ENCODE data around the gene PPP2R2C.

Gene PPP2R2C

DNA sequence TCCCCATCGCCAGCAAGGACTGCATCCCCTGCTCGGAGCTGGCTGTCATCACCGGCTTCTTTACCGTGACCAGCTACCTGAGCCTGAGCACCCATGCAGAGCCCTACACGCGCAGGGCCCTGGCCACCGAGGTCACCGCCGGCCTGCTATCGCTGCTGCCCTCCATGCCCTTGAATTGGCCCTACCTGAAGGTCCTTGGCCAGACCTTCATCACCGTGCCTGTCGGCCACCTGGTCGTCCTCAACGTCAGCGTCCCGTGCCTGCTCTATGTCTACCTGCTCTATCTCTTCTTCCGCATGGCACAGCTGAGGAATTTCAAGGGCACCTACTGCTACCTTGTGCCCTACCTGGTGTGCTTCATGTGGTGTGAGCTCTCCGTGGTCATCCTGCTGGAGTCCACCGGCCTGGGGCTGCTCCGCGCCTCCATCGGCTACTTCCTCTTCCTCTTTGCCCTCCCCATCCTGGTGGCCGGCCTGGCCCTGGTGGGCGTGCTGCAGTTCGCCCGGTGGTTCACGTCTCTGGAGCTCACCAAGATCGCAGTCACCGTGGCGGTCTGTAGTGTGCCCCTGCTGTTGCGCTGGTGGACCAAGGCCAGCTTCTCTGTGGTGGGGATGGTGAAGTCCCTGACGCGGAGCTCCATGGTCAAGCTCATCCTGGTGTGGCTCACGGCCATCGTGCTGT is 171.2 kb downstream of the PPP2R2C start:
- no peak for DNase-seq (ENCODE audit: low spot score)
- Histone ChIP-seq H3K27ac (no peak overlapping the region), H3K4me3 (no peak overlapping the region)
- TF ChIP-seq, protein P1, sequence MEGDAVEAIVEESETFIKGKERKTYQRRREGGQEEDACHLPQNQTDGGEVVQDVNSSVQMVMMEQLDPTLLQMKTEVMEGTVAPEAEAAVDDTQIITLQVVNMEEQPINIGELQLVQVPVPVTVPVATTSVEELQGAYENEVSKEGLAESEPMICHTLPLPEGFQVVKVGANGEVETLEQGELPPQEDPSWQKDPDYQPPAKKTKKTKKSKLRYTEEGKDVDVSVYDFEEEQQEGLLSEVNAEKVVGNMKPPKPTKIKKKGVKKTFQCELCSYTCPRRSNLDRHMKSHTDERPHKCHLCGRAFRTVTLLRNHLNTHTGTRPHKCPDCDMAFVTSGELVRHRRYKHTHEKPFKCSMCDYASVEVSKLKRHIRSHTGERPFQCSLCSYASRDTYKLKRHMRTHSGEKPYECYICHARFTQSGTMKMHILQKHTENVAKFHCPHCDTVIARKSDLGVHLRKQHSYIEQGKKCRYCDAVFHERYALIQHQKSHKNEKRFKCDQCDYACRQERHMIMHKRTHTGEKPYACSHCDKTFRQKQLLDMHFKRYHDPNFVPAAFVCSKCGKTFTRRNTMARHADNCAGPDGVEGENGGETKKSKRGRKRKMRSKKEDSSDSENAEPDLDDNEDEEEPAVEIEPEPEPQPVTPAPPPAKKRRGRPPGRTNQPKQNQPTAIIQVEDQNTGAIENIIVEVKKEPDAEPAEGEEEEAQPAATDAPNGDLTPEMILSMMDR (IDR thresholded peaks at IDR 0.05) = no peak

DNA sequence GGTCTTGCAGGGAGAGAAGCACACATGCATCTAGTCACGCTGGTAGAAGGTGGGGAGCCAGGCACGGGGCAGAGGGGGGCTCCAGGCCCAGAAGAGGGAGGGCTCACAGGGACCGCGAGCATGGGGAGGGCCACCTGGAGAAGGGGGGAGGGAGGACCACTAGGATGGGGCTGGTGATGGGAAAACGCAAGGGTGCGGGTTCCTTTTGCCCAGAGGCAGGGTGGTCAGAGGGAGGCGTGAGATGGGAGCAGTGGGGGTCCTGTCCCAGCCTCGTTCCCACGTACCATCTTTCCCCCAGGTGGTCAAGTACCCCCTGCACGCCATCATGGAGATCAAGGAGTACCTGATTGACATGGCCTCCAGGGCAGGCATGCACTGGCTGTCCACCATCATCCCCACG is 172.1 kb downstream of the PPP2R2C start:
- DNase-seq (ENCODE audit: low spot score) = no peak
- TF ChIP-seq, protein P1 (IDR thresholded peaks at IDR 0.05) = no peak
- Histone ChIP-seq H3K4me3 (no peak overlapping the region), H3K27ac (no peak overlapping the region)

DNA sequence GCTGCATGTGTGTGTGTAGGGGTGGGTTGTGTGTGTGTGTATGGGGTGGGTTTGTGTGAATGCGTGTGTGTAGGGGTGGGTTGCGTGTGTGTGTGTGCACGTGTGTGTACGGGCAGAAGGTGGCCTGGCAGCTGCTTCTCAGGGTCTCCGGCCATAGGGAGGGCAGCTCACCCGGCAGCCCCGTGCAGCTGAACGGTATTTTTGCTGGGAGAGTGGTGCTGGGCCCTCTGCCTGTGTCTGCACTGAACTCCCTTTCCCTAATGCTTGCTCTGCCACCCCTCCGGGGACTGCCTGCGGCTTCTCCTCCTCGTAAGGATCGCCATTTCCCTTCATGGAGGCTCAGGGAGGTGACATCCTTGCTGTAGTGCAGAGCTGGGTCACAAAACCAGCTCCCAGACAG is 172.5 kb downstream of the PPP2R2C start:
- no peak for DNase-seq (ENCODE audit: low spot score)
- Histone ChIP-seq H3K27ac (no peak overlapping the region), H3K4me3 (no peak overlapping the region)
- TF ChIP-seq, protein P1 (IDR thresholded peaks at IDR 0.05) = no peak

DNA sequence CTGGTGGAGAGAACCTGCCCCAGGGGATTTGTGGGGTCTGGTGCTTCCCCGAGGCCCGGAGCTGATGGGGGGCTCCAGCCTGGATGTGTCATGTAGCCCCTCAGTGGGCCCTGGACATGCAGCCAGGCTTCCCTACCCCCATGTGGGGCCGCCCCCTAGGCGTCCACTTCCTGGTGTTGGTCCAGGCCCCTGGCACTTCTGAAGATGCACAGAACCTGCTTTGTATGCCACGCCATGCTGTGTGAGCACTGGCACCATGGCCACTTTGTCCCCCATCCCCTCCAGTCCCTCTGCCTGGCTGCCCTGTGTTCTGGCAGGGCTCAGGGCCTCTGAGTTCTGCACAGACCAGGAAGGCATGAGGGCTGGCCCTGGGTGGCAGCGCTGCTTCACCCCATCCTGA is 173.6 kb downstream of the PPP2R2C start:
- no peak for DNase-seq (ENCODE audit: low spot score)
- TF ChIP-seq, protein P1 (IDR thresholded peaks at IDR 0.05) = no peak
- Histone ChIP-seq H3K4me3 (no peak overlapping the region), H3K27ac (no peak overlapping the region)

DNA sequence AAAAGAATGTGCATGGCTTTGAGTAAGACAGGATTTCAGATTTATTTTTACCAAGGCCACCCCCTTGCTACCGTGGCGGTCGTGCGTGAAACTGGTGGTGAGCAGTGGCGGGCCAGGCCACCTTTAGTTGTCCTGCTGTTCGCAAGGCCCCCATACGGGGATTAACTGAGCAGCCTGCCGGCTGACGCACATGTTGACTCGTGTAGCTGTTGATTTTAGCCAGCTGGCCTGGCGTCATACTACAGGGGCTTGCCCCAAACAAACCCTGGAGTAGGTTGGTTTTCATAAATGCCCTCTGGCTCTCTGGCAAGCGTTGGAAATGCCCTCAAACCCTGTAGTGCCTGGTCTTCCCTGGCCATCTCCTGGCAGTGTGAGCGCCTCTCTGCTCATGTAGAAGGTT is 174.4 kb downstream of the PPP2R2C start:
- TF ChIP-seq, protein P1 (IDR thresholded peaks at IDR 0.05) = no peak
- no peak for DNase-seq (ENCODE audit: low spot score)
- Histone ChIP-seq H3K27ac (no peak overlapping the region), H3K4me3 (no peak overlapping the region)

DNA sequence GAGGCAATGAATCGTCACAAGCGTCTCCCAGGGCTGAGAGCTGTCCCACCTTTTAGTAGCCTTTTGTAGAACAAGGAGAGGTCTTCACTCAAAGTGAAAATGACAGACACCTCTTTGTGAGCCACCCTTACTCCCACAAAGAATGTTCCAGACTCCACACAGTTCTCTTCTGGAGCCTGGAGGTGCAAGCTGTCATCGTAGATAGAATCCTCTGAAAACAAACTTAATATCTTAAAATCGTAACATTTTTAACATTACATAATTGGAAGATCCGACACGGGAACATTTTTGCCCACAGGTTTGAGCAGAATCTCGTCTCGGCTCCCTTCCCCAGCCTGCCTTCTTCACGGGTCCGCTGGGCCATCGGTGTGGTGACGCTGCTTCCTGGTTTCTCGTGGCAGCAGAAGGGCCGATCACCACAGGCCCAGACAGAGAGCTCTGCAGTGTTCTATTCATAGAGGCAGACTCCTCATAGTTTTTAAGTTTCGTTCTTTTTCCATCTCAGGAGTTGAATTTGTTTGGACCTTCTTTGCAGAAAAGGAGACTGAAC is 175.1 kb downstream of the PPP2R2C start:
- DNase-seq (ENCODE audit: low spot score) = no peak

More for the DNA sequence above, 175.1 kb downstream of the PPP2R2C start:
- TF ChIP-seq, protein P1 (IDR thresholded peaks at IDR 0.05) = no peak
- Histone ChIP-seq H3K4me3 (no peak overlapping the region), H3K27ac (no peak overlapping the region)
